GM12864 (cell line): Measurements from ENCODE around the gene ANK3.

Source experiments
- DNase-seq: peaks from one replicate; pipeline ENCODE4 v3.0.0-alpha.2; 2011; ENCODE audit warnings: low read depth
- H3K4me3 ChIP-seq: 2 replicates; pipeline ENCODE4 v1.5.1; 2011; ENCODE audit warnings: mild to moderate bottlenecking, low read depth, low read length, control low read depth
- CTCF ChIP-seq: IDR thresholded peaks from 2 replicates; pipeline ENCODE4 v1.5.1; 2011; ENCODE audit warnings: low read depth, mild to moderate bottlenecking, moderate library complexity, low read length, control low read depth, inconsistent platforms; ENCODE audit errors: missing control alignments

The ANK3 gene

GRCh38 chr10:60125895-60126294, 263.8 kb downstream of the ANK3 start:
- no peak overlapping the region for H3K4me3 ChIP-seq
- DNase-seq: no peak
- no peak for TF ChIP-seq CTCF

GRCh38 chr10:60124536-60124935, 265.1 kb downstream of the ANK3 start:
- no peak overlapping the region for H3K4me3 ChIP-seq
- TF ChIP-seq CTCF: no peak
- DNase-seq: no peak

GRCh38 chr10:60123668-60124067, 266.0 kb downstream of the ANK3 start:
- no peak for TF ChIP-seq CTCF
- DNase-seq: no peak
- no peak overlapping the region for H3K4me3 ChIP-seq

- no peak for DNase-seq
- no peak overlapping the region for H3K4me3 ChIP-seq
- TF ChIP-seq CTCF: no peak
These were observed 266.5 kb downstream of the ANK3 start for GRCh38 chr10:60123172-60123571.

- no peak for DNase-seq
- no peak for TF ChIP-seq CTCF
These were observed 267.5 kb downstream of the ANK3 start for GRCh38 chr10:60122190-60122589.

GRCh38 chr10:60114765-60115586, 274.7 kb downstream of the ANK3 start:
- no peak for DNase-seq
- no peak overlapping the region for H3K4me3 ChIP-seq
- peak; percentile 60 for TF ChIP-seq CTCF

More at GRCh38 chr10:60122190-60122589, 267.5 kb downstream of the ANK3 start:
- no peak overlapping the region for H3K4me3 ChIP-seq

GRCh38 chr10:60110739-60111138, 278.9 kb downstream of the ANK3 start:
- no peak for TF ChIP-seq CTCF
- no peak overlapping the region for H3K4me3 ChIP-seq
- DNase-seq: no peak
